HAP-1 (cell line): ENCODE data around the gene OR10A6.

Experiments used
- DNase-seq, 2 experiments: peaks; one replicate each; pipeline ENCODE4 v3.0.0-alpha.2; 2016 to 2020; ENCODE audit warnings: low spot score in 2 of 2
- H3K27me3 ChIP-seq: fragments of 250-450 bp; sonication (Bioruptor Pico); 2 replicates; pipeline ENCODE4 v1.5.1; 2020; ENCODE audit warnings: low read depth, mild to moderate bottlenecking, moderate library complexity
- H3K36me3 ChIP-seq: fragments of 250-450 bp; sonication (Bioruptor Pico); replicated peaks from 2 replicates; pipeline ENCODE4 v1.5.1; 2020; ENCODE audit warnings: mild to moderate bottlenecking
- H3K4me1 ChIP-seq: fragments of 250-450 bp; sonication (Bioruptor Pico); 2 replicates; pipeline ENCODE4 v1.5.1; 2020; ENCODE audit warnings: mild to moderate bottlenecking
- H3K4me3 ChIP-seq: fragments of 250-450 bp; sonication (Bioruptor Pico); 2 replicates; pipeline ENCODE4 v1.5.1; 2020; ENCODE audit warnings: mild to moderate bottlenecking, moderate library complexity
- H3K9me3 ChIP-seq: fragments of 250-450 bp; sonication (Bioruptor Pico); 2 replicates; pipeline ENCODE4 v1.5.1; 2020; ENCODE audit warnings: mild to moderate bottlenecking, moderate library complexity
- in situ Hi-C: fragments of 300-500 bp; cut with MboI; formaldehyde crosslinking; loops from 3 replicates; pipeline ENCODE4 v1.14.3; 2020; ENCODE audit warnings: low sequenced_read_pairs, inconsistent platforms, mixed read lengths

The OR10A6 gene

DNA sequence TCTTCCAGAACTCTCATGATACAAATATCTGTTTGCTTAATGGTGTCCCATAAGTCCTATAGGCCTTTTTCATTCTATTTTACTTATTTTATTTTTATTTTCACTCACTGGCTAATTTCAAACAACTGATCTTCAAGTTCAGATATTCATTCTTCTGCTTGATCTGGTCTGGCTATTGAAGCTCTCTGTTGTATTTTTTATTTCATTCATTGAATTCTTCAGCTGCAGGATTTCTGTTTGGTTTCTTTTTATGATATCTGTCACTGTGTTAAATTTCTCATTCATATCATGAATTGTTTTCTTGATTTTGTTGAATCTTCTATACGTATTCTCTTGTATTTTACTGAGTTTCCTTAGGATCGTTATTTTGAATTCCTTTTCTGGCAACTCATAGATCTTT, 13.1 kb upstream of the OR10A6 start:
- H3K4me1 ChIP-seq, result no peaks in the 10 kb centered on the region
- in situ Hi-C loops, result no loop called here
- H3K27me3 ChIP-seq, result peaks cover 3% of the 10 kb centered on the region; the same call in 1 of the 2 replicates
- no peak overlapping the region for H3K4me3 ChIP-seq
- H3K36me3 ChIP-seq, result no peaks in the 10 kb centered on the region
- H3K9me3 ChIP-seq, result no peaks in the 10 kb centered on the region
- no peak for DNase-seq

DNA sequence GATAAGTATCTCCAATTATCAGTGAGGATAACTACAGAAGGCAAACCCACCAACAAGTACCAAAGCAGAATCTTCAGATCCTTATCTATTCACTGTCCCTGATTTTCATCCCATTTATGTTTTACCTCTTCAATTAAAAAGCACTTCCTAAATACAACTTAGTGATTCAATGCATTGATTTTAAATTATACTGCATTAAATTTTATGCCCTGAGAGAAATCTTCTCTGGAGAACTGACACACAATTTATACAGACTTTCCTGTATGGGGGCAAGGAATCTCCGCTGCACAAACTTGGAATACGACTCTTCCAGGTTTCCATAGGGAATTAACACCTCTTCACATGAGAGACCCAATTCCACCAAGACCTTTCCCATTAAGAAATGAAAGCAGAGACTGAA, 10.5 kb upstream of the OR10A6 start, which contains the start of gene OR10A3:
Gene OR10A3 (minus strand): TSS at position 101 of the 400 bp plus-strand sequence. CDS start 2,188 bp downstream, outside the sequence.
- 0 out of 2 replicates have a peak, but pooled peaks cover 3% of the 10 kb centered on the region for H3K27me3 ChIP-seq
- no peaks in the 10 kb centered on the region for H3K4me1 ChIP-seq
- H3K4me3 ChIP-seq, result no peak within 1 kb of the TSS
- DNase-seq, result no peak
- H3K9me3 ChIP-seq, result no peaks in the 10 kb centered on the region
- in situ Hi-C loops, result no loop called here
- no peaks in the 10 kb centered on the region for H3K36me3 ChIP-seq

DNA sequence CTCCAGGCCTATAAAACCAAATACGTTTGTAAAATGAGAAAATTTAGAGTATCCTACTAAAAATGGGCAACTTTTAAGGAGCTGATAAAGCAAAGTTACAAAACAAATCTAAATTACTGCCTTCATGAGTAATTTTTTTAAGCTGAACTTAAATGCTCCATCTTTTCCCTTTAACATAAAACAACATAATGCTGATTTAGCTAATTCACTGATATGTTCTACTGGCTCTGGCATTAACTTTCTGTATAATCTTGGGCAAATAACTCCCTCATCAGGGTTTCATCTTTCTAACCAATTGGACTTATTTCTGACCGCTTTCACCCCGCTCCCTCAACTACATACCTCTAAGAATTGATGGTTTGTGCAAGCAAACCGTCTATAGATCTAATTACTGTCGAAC, 10.1 kb upstream of the OR10A6 start:
- in situ Hi-C loops, result no loop called here
- Histone ChIP-seq H3K4me3 (no peak overlapping the region), H3K36me3 (no peaks in the 10 kb centered on the region), H3K9me3 (no peaks in the 10 kb centered on the region), H3K27me3 (0 out of 2 replicates have a peak, but pooled peaks cover 3% of the 10 kb centered on the region), H3K4me1 (no peaks in the 10 kb centered on the region)
- no peak for DNase-seq

DNA sequence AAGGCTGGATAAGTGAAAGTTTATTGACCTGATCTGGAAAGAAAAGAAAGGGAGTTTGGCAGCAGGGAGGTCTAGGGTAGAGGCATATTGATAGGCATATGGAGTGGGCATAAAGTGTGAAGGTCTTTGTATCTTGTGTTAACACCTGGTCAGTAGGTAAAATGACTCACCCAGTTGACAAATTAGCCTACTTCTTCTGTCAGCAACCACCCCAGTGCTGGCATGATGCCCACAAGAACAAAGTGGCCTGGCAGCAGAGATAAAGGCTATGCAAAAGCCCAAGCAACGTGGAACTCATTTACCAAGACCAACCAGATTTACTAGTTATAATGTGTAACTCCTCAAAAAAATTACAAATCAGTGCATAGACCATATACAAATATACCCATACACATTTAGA, 5.5 kb upstream of the OR10A6 start:
- Histone ChIP-seq H3K9me3 (no peaks in the 10 kb centered on the region), H3K36me3 (no peaks in the 10 kb centered on the region), H3K4me1 (no peaks in the 10 kb centered on the region), H3K4me3 (no peak overlapping the region), H3K27me3 (0 out of 2 replicates have a peak, but pooled peaks cover 3% of the 10 kb centered on the region)
- in situ Hi-C loops, result no loop called here
- no peak for DNase-seq

DNA sequence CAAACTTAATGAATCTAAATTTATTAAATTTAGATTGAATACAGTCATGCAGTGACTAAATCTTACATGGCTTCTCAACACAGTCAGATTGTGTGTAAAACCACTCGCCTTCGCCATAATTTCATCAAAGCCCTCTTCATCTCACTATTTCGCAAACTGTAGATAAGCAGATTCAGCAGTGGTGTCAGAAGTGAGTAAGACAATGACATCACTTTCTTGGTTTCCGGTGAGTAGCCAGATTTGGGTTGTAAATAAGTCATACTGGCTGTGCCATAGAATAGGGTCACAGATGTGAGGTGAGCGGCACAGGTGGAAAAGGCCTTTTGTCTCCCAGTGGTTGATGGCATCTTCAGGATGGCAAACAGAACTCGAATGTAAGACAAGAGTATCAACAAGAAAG, 3.4 kb downstream of the OR10A6 start:
- H3K36me3 ChIP-seq, result no peaks in the 10 kb centered on the region
- no peak for DNase-seq
- no peaks in the 10 kb centered on the region for H3K9me3 ChIP-seq
- in situ Hi-C loops, result no loop called here
- H3K27me3 ChIP-seq, result no peaks in the 10 kb centered on the region
- no peak overlapping the region for H3K4me3 ChIP-seq
- H3K4me1 ChIP-seq, result no peaks in the 10 kb centered on the region

DNA sequence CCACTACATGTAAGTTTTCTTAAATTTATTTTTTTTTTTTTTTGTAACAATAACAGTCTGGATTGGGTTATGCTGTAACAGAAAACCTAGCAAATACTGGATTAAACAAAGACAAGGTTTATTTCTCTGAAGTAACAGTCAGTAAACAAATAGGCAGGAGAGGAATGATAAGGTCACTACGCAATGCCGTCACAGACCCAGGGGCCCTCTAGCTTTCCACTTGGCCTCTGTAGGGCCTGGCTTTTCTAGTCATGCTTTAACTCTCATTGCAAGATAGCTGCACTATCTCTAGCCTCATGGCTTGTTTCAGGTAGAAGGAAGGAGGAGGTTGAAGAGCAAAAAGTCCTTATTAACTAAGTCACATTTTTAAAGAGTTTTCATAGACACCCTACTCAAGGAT, 6.5 kb downstream of the OR10A6 start:
- Histone ChIP-seq H3K9me3 (no peaks in the 10 kb centered on the region), H3K36me3 (no peaks in the 10 kb centered on the region), H3K27me3 (no peaks in the 10 kb centered on the region), H3K4me1 (no peaks in the 10 kb centered on the region), H3K4me3 (no peak overlapping the region)
- DNase-seq, result no peak
- in situ Hi-C loops, result no loop called here

DNA sequence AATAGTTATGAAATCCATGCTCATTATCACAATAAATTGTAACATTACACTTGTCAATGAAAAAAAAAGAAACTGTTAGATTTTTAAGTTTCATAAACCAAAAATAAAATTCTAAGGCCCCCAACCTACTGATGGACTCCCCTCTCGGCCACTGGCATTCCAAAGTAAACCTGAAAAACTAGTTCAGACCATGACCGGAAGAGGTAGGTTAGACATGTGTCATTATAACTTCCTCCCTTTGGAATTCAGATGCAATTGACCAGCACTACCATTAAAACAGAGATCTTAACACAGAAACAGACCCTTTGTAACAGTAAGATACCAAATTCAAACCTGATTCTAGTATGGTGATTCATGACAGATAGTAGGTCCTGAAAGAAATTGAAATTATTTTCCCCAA, 12.9 kb downstream of the OR10A6 start:
- no peak overlapping the region for H3K4me3 ChIP-seq
- H3K4me1 ChIP-seq, result no peaks in the 10 kb centered on the region
- no peaks in the 10 kb centered on the region for H3K27me3 ChIP-seq
- no peaks in the 10 kb centered on the region for H3K36me3 ChIP-seq
- in situ Hi-C loops, result no loop called here
- DNase-seq, result no peak
- H3K9me3 ChIP-seq, result no peaks in the 10 kb centered on the region

DNA sequence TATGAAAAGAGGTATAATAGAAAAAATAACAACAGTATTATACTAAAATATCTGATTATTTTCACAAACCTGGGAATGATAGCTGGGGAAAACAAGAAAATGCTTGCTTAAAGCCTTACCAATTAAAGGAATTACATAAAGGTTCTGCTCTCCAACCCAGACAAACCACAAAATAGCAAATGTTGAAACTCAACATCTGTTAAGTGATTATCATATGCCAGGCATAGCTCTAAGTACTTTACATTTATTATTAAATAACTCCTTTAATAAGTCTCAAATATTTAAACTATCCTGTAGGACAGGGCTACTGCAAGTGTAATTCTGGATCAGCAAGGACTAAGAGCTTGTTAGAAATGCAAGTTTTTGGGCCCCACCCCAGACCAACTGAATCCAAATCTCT, 20.1 kb downstream of the OR10A6 start:
- H3K36me3 ChIP-seq, result no peaks in the 10 kb centered on the region
- H3K4me3 ChIP-seq, result no peak overlapping the region
- no peaks in the 10 kb centered on the region for H3K9me3 ChIP-seq
- no peaks in the 10 kb centered on the region for H3K4me1 ChIP-seq
- H3K27me3 ChIP-seq, result peaks cover 3% of the 10 kb centered on the region; the same call in 1 of the 2 replicates
- DNase-seq, result no peak
- in situ Hi-C loops, result no loop called here

DNA sequence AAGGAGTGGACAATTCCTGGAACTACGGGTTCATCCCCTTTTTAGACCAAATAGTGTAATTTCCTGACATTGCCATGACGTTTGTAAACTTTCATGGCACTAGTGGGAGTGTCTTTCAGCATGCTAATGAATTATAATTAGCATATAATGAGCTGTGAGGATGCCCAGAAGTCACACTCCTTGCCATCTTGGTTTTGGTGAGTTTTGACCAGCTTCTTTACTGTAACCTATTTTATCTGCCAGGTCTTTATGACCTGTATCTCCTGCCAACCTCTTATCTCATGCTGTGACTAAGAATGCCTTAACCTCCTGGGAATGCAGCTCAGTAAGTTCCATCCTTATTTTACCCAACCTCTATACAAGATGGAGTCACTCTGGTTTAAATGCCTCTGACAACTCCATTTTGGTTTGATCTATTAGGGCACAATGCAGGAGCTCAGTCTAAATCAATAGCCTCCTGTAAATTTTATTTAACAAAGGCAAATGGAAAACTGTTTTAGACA, 20.7 kb downstream of the OR10A6 start:
- in situ Hi-C loops, result no loop called here
- DNase-seq, result no peak
- Histone ChIP-seq H3K9me3 (no peaks in the 10 kb centered on the region), H3K36me3 (no peaks in the 10 kb centered on the region), H3K4me1 (no peaks in the 10 kb centered on the region), H3K4me3 (no peak overlapping the region), H3K27me3 (peaks cover 3% of the 10 kb centered on the region; the same call in 1 of the 2 replicates)

DNA sequence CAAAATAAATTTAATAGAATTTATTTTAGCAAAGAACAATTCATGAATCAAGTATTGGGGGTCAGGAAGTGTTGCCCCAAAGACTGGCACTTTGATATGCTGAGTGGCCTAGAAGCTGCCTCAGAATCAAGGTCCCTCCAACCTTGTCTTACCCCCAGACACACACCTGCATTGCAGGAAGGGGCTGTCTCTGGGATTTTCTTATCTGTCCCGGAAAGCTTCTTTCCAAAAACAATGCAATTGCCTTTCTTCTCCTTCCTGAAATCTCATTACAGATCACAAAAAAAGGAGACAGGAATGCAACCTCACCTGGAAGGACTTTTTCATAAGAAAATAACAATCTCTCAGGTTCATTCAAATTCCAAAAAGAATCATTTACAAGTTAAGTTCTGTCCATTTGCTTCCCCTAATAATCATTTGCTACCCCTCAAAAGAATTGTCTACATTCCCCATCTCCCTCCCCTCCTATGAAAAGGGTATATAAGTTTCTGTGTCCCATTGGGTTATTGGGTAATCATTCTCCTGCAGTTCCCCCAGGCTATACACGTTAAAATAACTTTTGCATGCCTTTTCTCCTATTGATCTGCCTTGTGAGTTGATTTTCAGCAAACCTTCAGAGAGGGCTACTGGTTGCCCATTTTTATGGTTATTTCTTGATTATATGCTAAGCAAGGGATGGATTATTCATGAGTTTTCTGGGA, 21.3 kb downstream of the OR10A6 start:
- Histone ChIP-seq H3K4me3 (no peak overlapping the region), H3K4me1 (no peaks in the 10 kb centered on the region), H3K9me3 (no peaks in the 10 kb centered on the region), H3K36me3 (no peaks in the 10 kb centered on the region), H3K27me3 (peaks cover 3% of the 10 kb centered on the region; the same call in 1 of the 2 replicates)
- in situ Hi-C loops, result no loop called here
- DNase-seq, result no peak

DNA sequence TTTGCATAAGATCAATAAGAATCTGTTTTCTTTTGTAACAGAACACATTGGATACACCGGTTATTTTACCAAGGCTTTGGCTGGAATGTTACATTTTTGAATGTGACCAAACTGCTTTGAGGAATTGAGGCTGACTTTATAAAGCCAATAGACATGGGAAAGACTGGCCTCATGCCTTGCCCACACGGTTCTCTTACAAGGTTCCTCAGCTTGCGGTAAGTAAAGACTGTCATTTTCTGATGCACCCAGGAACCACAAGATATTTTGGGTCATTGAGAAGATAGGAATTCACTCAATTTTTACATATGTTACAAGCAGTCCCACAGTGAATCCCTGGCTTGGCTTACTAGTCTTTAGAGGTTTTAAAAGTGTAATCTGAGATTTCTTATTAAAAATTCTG, 23.9 kb downstream of the OR10A6 start:
- H3K4me1 ChIP-seq, result no peaks in the 10 kb centered on the region
- no peak for DNase-seq
- H3K9me3 ChIP-seq, result no peaks in the 10 kb centered on the region
- in situ Hi-C loops, result no loop called here
- no peak overlapping the region for H3K4me3 ChIP-seq
- peaks cover 11% of the 10 kb centered on the region for H3K27me3 ChIP-seq
- no peaks in the 10 kb centered on the region for H3K36me3 ChIP-seq

DNA sequence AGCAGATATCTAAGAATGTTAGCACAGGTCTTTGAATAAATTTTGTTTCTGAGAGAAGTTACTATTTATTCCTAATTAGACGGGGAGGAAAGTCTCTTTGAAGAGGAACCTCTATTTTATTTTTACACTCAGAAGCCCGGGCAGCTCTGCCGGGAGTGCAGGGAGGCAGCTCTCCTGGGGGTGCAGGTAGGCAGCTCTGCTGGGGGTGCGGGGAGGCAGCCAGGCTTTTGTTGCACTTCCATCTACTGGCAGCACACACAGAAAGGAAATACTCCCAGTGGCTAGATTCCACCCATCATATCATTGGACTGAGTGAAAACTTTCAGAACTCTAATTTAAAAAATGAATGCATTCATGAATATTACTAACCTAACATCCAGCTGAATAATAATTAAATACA, 24.6 kb downstream of the OR10A6 start:
- Histone ChIP-seq H3K4me1 (no peaks in the 10 kb centered on the region), H3K4me3 (no peak overlapping the region), H3K36me3 (no peaks in the 10 kb centered on the region), H3K9me3 (no peaks in the 10 kb centered on the region), H3K27me3 (peaks cover 11% of the 10 kb centered on the region)
- in situ Hi-C loops, result no loop called here
- no peak for DNase-seq

DNA sequence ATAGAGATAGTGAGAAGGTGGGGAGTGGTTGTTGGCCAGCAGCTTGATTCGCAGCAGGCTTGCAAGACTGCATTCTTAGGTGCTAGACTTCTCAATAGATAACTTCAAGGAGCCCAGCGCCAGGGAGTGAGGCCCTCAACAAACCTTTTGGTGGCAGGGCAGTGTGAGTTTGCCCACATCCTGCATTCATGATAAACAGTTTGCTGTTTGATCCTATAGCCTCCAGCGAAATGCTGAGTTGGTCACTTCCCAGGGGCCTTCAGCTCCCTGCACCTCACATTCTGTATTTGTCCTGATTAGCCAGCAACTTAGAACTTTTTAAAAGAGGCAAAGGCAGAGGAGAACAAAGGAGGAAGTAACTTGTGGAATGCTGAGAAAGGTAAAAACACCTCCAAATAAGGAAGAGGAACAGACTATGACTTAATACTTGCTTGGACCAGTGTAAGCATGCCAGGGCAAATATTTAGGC, 25.1 kb downstream of the OR10A6 start:
- H3K4me3 ChIP-seq, result no peak overlapping the region
- no peaks in the 10 kb centered on the region for H3K9me3 ChIP-seq
- H3K36me3 ChIP-seq, result no peaks in the 10 kb centered on the region
- in situ Hi-C loops, result no loop called here
- no peaks in the 10 kb centered on the region for H3K4me1 ChIP-seq
- no peak for DNase-seq
- H3K27me3 ChIP-seq, result peaks cover 11% of the 10 kb centered on the region

DNA sequence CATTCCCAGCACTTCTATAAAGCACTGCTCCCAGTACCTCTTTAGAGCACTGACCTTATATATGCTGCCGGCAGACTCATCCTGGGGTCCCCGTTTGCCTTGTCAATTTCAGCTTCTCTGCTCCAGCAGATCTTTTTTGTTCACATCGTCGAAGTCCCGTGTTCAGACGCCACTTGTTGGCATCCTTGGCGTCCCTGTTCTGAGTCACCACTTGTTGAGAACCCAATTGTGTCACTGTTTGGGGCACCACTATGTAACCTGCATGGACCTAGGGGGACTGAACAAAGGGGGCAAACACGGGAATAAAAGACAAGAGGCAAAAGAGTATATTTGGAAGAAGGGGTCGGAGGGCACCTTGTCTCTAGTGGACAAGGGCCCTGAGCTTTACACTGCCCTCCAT, 25.5 kb downstream of the OR10A6 start:
- H3K36me3 ChIP-seq, result no peaks in the 10 kb centered on the region
- H3K27me3 ChIP-seq, result peaks cover 11% of the 10 kb centered on the region
- H3K9me3 ChIP-seq, result no peaks in the 10 kb centered on the region
- in situ Hi-C loops, result no loop called here
- H3K4me3 ChIP-seq, result no peak overlapping the region
- H3K4me1 ChIP-seq, result no peaks in the 10 kb centered on the region
- DNase-seq, result no peak
